Stomach smooth muscle (tissue), 2 donors: ENCODE data around the gene C16orf74.

Experiments
- H3K27ac ChIP-seq: one replicate; pipeline ENCODE4 v1.7.0; 2013; ENCODE audit warnings: mild to moderate bottlenecking, low read length, inconsistent platforms
- H3K27me3 ChIP-seq, 2 donors: one replicate each; pipeline ENCODE4 v1.7.0; 2013; ENCODE audit warnings: low read length in 2 of 2; ENCODE audit not compliant: insufficient read depth in 2 of 2, control insufficient read depth in 1 of 2
- H3K36me3 ChIP-seq, 2 donors: one replicate each; pipeline ENCODE4 v1.7.0; 2013; ENCODE audit warnings: low read length in 2 of 2; ENCODE audit not compliant: control insufficient read depth in 2 of 2, insufficient read depth in 2 of 2
- H3K4me1 ChIP-seq: one replicate; pipeline ENCODE4 v1.7.0; 2013; ENCODE audit warnings: low read length; ENCODE audit not compliant: control insufficient read depth, insufficient read depth
- H3K4me3 ChIP-seq, 2 donors: one replicate each; pipeline ENCODE4 v1.7.0; 2013; ENCODE audit warnings: low read length in 2 of 2
- H3K9ac ChIP-seq, 2 donors: one replicate each; pipeline ENCODE4 v1.7.0; 2013; ENCODE audit warnings: low read length in 2 of 2, mild to moderate bottlenecking in 1 of 2
- H3K9me3 ChIP-seq, 2 donors: one replicate each; pipeline ENCODE4 v1.7.0; 2013; ENCODE audit warnings: low read length in 2 of 2; ENCODE audit not compliant: control insufficient read depth in 2 of 2
- donor health status: healthy.
- donor health status: Pancreatic carcinoma.

The C16orf74 gene

GRCh38 chr16:85704900-85705846 is 45.7 kb downstream of the C16orf74 start:
- Histone ChIP-seq H3K27ac (no peak overlapping the region), H3K36me3 (no peaks in the 10 kb centered on the region), H3K9me3 (peaks cover 0 to 3% of the 10 kb centered on the region in 2 donors), H3K4me3 (no peak overlapping the region), H3K27me3 (no peaks in the 10 kb centered on the region), H3K9ac (no peak overlapping the region), H3K4me1 (no peaks in the 10 kb centered on the region)

- no peaks in the 10 kb centered on the region for H3K4me1 ChIP-seq
Observed at GRCh38 chr16:85704011-85704410, 46.9 kb downstream of the C16orf74 start.

GRCh38 chr16:85699628-85700027 is 51.3 kb downstream of the C16orf74 start:
- H3K27me3 ChIP-seq, result peaks cover 12 to 16% of the 10 kb centered on the region in 2 donors
- no peaks in the 10 kb centered on the region for H3K4me1 ChIP-seq
- no peak overlapping the region for H3K4me3 ChIP-seq
- no peaks in the 10 kb centered on the region for H3K36me3 ChIP-seq
- H3K9me3 ChIP-seq, result peaks cover 0 to 3% of the 10 kb centered on the region in 2 donors
- no peak overlapping the region for H3K9ac ChIP-seq
- no peak overlapping the region for H3K27ac ChIP-seq

More at GRCh38 chr16:85704011-85704410, 46.9 kb downstream of the C16orf74 start:
- no peaks in the 10 kb centered on the region for H3K27me3 ChIP-seq
- H3K36me3 ChIP-seq, result no peaks in the 10 kb centered on the region
- H3K27ac ChIP-seq, result no peak overlapping the region
- no peak overlapping the region for H3K9ac ChIP-seq
- peaks cover 0 to 3% of the 10 kb centered on the region in 2 donors for H3K9me3 ChIP-seq
- H3K4me3 ChIP-seq, result no peak overlapping the region

- no peak overlapping the region for H3K9ac ChIP-seq
- no peak overlapping the region for H3K4me3 ChIP-seq
- H3K9me3 ChIP-seq, result peaks cover 0 to 3% of the 10 kb centered on the region in 2 donors
Observed at GRCh38 chr16:85698935-85699558, 51.8 kb downstream of the C16orf74 start.

GRCh38 chr16:85698459-85698891 is 52.4 kb downstream of the C16orf74 start:
- Histone ChIP-seq H3K27ac (no peak overlapping the region), H3K36me3 (no peaks in the 10 kb centered on the region), H3K4me3 (no peak overlapping the region), H3K4me1 (no peaks in the 10 kb centered on the region), H3K27me3 (peaks cover 12 to 16% of the 10 kb centered on the region in 2 donors), H3K9me3 (peaks cover 0 to 3% of the 10 kb centered on the region in 2 donors), H3K9ac (no peak overlapping the region)

More at GRCh38 chr16:85698935-85699558, 51.8 kb downstream of the C16orf74 start:
- Histone ChIP-seq H3K27ac (no peak overlapping the region), H3K27me3 (peaks cover 12 to 16% of the 10 kb centered on the region in 2 donors), H3K4me1 (no peaks in the 10 kb centered on the region), H3K36me3 (no peaks in the 10 kb centered on the region)

- H3K27ac ChIP-seq, result no peak overlapping the region
- H3K9me3 ChIP-seq, result peaks cover 0 to 3% of the 10 kb centered on the region in 2 donors
- H3K36me3 ChIP-seq, result no peaks in the 10 kb centered on the region
Observed at GRCh38 chr16:85697431-85697830, 53.5 kb downstream of the C16orf74 start.

GRCh38 chr16:85696781-85697180 is 54.1 kb downstream of the C16orf74 start:
- H3K9ac ChIP-seq, result no peak overlapping the region
- no peaks in the 10 kb centered on the region for H3K36me3 ChIP-seq
- H3K4me1 ChIP-seq, result no peaks in the 10 kb centered on the region
- peaks cover 12 to 16% of the 10 kb centered on the region in 2 donors for H3K27me3 ChIP-seq
- no peak overlapping the region for H3K4me3 ChIP-seq
- H3K9me3 ChIP-seq, result peaks cover 0 to 1% of the 10 kb centered on the region in 2 donors
- no peak overlapping the region for H3K27ac ChIP-seq

More at GRCh38 chr16:85697431-85697830, 53.5 kb downstream of the C16orf74 start:
- H3K9ac ChIP-seq, result no peak overlapping the region
- peaks cover 12 to 16% of the 10 kb centered on the region in 2 donors for H3K27me3 ChIP-seq
- H3K4me1 ChIP-seq, result no peaks in the 10 kb centered on the region
- H3K4me3 ChIP-seq, result no peak overlapping the region

- Histone ChIP-seq H3K9ac (no peak overlapping the region), H3K27ac (no peak overlapping the region), H3K4me1 (no peaks in the 10 kb centered on the region), H3K9me3 (no peaks in the 10 kb centered on the region), H3K36me3 (no peaks in the 10 kb centered on the region), H3K4me3 (no peak overlapping the region), H3K27me3 (peaks cover 12 to 16% of the 10 kb centered on the region in 2 donors)
Observed at GRCh38 chr16:85695196-85696128, 55.4 kb downstream of the C16orf74 start.

GRCh38 chr16:85690469-85691064 is 60.3 kb downstream of the C16orf74 start:
- H3K27ac ChIP-seq, result no peak overlapping the region
- peaks cover 12% of the 10 kb centered on the region for H3K4me1 ChIP-seq
- no peak overlapping the region for H3K9ac ChIP-seq
- no peaks in the 10 kb centered on the region for H3K36me3 ChIP-seq
- no peaks in the 10 kb centered on the region for H3K9me3 ChIP-seq
- no peak overlapping the region for H3K4me3 ChIP-seq
- peaks cover 5 to 12% of the 10 kb centered on the region in 2 donors for H3K27me3 ChIP-seq

GRCh38 chr16:85689950-85690320 is 61.0 kb downstream of the C16orf74 start:
- H3K4me1 ChIP-seq, result peaks cover 12% of the 10 kb centered on the region
- no peak overlapping the region for H3K27ac ChIP-seq
- H3K9me3 ChIP-seq, result no peaks in the 10 kb centered on the region
- H3K4me3 ChIP-seq, result no peak overlapping the region
- no peaks in the 10 kb centered on the region for H3K36me3 ChIP-seq
- H3K9ac ChIP-seq, result no peak overlapping the region
- H3K27me3 ChIP-seq, result peaks cover 2 to 6% of the 10 kb centered on the region in 2 donors
